Lung microvascular endothelial cell (primary cell): ENCODE results near the gene LIN28B. TPM values are rescaled to one million over a fixed set of nuclear protein-coding genes. Genes with fewer than 3 reads are reported as not detected.
"Not testable (repeated sequence)": the region's sequence is repeated elsewhere in the genome, so short reads cannot be mapped to it uniquely, and the experiment has no call there.

Source experiments
- DNase-seq, 2 donors: peaks; one replicate each; pipeline versions ENCODE4 v3.0.0 to v3.0.0-alpha.2; 2010; ENCODE audit warnings: low read depth in 2 of 2
- total RNA-seq: library from RNA; depleted of rRNA; stranded (reverse); fragments of >200 nt; gene quantifications from 2 replicates; pipeline ENCODE4 v1.2.1, GENCODE V29; 2014

LIN28B gene
- total RNA-seq, 1 donor from 2014 or later: not detected

DNA sequence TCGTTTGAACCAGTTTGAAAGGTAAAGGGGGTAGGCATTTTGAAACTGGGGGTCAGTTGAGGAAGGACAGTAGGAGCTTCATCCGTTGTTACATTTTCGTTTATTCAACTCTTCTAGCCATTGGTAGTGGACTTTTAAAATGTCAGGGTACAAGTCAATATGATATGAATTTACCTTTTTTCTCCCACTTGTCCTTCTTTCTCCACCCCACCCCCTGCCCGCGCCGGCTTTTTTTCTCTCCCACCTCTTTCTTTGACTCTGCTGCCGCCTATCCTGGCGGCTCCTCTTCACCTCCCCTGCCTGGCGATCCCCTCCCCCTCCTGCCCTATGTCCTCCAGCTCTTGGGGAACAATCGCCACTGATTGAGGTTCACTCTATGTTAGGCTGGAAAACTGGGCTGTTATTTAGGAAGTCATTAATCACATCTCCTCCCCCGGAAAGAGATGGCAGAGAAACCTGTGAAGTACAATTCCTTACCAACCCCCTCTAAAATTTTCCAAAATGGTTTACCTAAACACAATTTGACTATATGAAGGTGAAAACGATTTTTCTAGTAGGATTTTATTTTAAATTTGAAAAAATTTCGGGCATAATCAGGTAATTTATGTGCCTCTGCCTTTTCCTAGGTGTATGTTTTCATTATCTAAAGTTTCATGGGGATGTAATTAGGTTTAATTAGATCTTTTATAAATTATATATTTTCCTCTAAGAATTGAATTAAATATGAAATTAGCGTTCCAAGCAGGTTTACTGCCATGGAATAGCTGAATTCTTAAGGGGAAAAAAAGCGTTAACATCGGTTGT lies 778 bp upstream of the LIN28B start:
- no peak for DNase-seq

DNA sequence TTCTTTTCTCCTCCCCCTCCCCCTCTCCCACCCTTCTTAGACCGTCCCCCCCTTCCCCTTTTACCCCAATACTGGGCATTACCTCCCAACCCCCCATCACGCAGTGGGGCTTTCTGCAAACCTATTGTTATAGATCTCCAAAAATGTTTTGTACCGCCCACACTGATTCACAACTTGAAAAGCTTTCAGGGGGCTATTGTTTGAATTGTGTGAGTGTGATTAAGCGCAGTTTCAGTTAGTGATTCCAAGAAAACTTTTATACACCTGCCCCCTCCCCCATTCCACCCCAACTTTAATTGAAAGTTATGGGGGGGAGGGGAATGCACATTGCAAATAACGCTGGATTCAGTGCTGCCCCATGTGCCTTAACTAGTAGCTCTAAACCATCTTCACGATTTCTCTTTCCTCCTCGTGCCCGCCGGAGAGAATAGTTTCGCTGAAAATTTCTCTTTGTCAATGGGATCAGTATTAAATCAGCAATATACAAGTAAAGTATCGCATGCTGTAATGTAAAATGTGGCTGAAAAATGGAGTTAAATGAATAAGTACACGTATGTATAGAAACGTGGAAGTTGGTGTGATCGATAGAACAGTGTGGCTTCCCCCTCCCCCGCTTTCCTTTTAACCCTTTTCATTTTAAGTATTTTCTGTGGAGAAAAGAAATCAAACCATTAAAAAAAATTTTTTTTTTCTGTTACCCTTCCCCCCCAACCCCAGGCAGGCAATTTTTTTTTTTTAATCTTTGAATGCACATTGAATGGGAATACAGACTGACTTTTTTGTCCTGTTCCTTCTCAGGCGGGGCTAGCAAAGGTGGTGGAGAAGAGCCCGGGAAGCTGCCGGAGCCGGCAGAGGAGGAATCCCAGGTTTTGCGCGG lies 632 bp downstream of the LIN28B start:
- no peak for DNase-seq

DNA sequence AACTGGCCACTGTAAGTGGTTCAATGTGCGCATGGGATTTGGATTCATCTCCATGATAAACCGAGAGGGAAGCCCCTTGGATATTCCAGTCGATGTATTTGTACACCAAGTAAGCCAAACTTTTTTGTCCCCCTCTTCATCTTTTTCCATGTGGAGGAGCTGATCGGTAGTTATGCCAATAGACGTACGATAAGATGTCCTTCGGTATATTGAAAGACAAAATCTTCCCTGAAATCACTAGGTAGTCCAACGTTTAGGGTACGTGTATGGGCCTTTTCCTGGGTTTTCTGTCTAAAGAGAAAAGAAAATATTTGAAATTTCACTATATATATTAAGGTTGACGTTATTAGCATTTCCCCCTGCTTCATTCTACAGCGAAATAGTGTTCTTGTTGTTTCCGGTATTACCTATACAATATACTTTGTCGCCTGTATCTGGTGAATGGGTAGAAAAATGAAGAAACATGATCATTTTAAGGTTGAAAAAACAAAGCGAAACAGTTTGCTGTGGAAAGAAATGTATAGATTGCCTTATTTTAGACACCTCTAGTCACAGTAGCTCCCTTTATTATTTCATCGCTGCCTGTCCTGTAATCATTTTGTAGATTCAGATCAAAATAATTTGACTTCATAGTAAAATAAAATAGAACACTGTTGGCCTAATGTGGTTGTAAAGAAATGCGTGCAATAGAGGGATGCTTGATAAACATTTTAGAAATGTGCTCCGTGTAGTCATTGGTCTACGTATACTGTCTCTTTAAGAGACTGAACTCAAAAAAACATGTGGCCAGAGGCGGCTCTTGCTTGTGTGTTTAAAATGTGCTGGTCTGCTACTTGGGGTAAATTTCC lies 1.5 kb downstream of the LIN28B start:
- DNase-seq: no peak

DNA sequence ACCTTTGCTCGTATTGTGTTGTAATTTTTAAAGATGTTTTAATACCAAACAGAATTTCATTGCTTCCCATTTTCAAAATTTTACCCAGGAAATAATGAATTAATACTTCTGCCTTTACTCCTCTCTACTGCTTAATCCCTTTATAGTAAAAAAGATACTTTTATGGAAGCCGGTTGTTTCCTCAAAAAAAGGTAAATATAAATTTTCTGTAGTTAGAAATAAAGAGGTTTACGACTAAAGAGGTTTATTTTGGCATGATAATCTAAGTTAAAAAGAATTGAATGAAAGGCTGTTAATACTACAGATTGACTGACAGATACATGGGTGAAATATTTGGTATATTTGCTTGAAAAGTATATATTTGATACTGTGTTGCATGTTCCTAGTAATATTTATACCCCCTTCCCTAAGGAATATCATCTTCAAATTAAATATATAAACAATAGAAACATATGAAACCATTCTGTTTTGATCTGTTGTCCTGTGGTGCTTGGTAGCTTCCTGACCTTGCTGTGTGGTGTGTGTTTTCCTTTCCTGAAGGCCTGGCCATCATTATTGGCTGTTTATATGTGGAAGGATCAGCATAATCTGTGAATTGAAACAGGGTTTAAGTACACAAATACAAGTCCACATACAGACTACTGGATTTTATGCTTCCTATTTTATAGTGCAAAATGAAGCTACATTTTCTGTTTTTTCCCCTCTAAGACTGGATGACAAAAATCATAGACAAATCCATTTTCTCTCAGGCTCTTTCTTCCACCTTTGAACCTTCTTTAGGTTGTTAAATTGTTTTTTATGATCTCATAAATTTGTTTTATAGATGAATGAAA lies 2.3 kb downstream of the LIN28B start:
- no peak for DNase-seq

DNA sequence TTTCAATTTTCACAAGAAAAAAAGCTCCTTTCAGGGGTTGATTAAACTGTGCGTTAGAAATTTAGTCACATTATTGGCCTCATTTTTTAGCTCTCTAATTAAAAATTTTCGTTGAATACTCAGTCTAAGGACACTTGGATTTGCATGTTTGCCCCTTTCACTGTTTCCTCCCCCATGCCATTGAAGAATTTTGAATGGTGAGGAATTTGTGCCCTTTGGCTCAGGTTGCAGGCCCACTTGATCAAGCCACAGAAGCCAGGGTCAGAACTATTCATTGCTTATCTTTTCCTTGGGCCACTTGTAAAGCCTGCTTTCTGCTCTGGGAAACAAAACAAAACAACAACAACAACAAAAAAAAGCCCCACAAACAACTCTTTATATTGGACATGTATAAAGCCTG lies 12.2 kb downstream of the LIN28B start:
- DNase-seq: no peak

DNA sequence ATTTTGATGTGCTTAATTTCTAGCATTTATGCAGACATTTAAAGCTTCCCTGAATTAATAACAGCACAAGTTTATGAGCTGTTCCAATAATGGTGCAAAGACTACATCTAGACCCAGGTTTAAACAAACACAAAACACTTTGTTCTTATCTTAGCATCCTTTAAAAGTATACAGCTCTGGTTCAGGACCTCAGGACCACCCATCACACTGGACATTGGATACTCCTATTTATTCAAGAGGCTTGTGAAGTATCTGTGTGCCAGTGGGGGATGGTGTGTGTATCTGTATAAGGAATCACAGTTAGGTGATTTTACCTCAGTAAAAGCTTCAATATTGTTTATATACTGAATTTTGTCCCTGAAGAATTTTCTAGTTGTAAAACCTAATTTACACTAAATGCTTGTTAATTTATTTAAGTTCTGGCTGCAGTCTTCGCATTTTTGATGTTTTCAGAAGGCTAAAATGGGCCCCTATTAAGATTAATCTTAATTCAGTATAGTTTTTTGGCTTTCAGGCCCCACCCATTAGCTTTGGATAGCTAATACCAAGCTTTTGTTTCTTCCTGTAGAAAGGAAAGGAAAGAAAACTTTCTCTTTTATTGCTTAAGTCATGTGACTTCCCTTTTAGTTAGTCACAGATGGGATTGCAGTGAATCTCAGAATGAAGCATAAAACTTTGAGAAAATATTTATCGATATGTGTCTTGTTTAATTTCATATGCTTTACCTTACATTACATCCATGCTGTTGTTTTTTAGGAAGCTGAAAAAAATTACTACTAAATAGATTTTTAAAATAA lies 13.1 kb downstream of the LIN28B start:
- no peak for DNase-seq

DNA sequence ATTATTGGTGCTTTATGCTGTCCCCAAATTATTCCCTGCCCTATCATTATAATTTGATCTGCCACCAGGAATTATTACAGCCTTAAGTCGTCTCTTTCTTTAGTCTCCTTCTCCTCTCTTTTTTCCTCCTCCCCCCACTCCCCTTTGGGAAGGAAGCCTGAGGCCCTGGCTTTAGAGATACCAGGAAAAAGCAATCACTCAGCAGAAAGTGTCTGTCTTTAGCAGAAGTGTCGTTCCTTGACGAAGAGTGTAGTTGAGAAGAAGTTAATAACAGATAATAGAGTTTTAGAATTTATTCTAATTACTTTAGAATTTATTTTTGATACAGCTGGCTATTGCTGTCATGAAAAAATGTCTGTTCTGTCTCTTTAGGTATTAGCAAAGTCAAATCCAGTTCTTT lies 16.5 kb downstream of the LIN28B start:
- no peak for DNase-seq

DNA sequence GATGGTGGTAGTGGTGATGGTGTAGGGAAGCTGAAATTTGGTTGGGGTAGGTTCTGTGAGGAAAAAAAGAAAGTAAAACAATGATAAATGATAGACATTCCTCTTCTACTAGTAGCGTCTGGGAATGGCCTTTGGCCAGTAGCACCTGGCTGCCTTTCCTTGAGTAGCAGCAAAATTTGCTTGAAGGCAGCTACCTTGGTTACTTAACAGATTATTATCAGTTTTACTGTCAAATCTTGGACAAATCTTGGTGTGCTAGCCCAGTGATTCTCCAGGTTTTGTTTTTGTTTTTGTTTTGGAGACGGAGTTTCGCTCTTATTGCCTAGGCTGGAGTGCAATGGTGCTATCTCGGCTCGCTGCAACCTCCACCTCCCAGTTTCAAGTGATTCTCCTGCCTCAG lies 26.4 kb downstream of the LIN28B start:
- DNase-seq: no peak

DNA sequence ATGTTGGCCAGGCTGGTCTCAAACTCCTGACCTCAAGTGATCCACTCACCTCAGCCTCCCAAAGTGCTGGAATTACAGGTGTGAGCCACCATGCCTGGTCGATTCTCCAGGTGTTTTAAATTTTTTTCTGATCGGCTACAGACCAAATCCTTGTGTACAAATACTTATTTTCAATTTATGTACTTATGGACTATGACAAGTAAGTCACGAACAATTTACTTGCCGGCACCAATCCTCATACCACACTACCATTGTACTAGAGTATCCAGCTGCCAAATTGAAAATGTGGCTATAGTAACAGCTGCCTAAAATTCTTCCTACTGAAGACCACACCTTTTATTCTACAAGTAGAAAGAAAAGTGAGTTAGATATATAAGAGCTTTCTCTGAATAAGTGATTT lies 26.9 kb downstream of the LIN28B start:
- no peak for DNase-seq

DNA sequence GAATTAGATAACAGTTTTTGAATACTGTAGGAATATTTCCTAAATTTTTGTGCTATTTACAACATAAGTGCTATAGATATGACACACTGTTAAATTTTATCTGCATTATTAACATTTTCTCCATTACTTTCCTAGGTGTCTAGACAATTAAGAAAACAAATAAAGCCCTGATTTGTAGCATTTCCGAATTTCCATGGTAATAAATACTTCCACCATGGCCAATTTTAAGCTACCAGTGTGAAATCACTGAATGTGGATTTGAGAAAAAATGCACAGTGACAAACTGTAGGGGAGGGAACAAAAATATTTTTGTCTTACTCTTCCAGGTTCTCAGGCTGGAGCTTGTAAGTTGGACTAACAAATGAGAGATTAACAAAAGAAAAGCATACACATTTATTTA lies 27.9 kb downstream of the LIN28B start:
- DNase-seq: no peak

DNA sequence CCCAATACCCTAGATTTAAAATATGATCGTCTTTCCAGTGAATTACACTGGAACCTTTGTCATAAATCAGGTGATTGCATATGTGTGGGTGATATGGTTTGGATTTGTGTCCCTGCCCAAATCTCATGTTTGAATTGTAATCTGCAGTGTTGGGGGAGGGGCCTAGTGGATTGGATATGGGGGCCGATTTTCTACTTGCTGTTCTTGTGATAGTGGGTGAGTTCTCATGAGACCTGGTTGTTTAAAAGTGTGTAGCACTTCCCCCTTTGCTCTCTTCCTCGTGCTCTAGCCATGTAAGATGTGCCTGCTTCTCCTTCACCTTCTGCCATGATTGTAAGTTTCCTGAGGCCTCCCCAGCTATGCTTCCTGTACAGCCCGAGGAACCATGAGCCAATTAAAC lies 29.0 kb downstream of the LIN28B start:
- not testable (repeated sequence) for DNase-seq

DNA sequence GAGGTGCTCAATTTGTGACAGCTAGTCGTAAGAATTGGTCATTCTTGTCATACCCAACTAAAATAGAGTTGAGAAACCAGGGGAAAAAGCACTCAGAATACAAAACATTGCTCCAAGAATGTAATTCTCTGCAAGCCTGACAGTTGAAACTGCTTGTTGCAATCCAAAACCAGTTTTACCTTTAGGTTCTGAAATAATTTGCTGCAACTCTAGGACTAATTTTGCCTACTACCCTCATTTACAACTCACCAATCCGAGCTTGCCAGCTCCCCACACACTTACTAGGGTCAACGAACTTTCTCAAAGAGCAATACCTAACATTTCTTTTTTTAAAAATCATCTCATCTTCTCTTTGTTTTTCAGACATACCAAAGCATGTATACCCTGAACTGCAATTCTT lies 29.7 kb downstream of the LIN28B start:
- no peak for DNase-seq

DNA sequence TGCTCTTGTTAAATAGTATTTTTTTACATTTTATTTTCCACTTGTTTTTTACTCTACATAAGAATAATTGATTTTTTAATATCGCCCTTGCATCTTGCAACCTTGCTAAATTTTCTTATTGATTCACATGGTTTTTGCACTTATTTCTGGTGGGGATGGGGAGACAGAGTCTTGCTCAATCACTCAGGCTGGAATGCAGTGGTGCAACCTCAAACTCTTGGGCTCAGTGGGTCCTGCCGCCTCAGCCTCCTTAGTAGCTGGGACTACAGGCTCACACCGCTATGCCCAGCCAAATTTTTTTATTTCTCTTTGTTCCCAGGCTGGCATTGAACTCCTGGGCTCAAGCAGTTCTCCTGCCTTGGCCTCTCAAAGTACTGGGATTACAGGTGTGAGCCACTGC lies 30.3 kb downstream of the LIN28B start:
- no peak for DNase-seq

DNA sequence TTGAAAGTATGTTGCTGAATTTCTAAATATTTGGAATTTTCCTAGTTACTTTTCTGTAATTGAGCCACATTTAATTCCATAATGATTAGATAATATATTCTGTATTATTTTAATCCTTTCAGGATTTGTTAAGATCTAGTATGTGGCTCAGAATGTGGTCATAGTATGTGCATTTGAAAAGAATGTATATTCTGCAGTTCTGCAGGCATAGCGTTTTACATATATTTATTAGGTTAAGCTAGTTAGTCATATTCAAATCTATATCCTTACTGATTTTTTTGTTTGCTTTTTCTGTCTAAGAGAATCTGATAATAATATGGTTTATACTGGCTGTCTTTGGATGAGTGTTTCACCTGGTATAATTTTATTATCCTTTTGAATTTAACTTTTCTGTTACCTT lies 33.2 kb downstream of the LIN28B start:
- no peak for DNase-seq

DNA sequence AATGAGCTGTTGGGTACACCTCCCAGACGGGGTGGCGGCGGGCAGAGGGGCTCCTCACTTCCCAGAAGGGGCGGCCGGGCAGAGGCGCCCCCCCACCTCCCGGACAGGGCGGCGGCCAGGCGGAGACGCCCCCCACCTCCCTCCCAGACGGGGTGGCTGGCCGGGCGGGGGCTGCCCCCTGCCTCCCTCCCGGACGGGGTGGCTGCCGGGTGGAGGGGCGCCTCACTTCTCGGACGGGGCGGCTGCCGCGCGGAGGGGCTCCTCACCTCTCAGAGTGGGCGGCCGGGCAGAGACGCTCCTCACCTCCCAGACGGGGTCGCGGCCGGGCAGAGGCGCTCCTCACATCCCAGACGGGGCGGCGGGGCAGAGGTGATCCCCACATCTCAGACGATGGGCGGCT lies 34.2 kb downstream of the LIN28B start:
- not testable (repeated sequence) for DNase-seq

DNA sequence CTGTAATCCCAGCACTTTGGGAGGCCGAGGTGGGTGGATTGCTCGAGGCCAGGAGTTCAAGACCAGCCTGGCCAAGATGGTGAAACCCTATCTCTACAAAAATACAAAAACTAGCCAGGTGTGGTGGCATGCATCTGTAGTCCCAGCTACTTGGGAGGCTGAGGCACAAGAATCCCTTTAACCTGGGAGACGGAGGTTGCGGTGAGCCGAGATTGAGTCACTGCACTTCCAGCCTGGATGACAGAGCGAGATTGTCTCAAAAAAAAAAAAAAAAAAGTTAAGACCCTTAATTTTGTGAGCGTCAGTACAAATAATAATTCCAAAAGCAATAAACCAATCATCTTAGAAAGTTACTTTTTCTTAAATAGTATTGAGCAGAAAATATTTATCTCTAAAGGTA lies 36.7 kb downstream of the LIN28B start:
- not testable (repeated sequence) for DNase-seq

DNA sequence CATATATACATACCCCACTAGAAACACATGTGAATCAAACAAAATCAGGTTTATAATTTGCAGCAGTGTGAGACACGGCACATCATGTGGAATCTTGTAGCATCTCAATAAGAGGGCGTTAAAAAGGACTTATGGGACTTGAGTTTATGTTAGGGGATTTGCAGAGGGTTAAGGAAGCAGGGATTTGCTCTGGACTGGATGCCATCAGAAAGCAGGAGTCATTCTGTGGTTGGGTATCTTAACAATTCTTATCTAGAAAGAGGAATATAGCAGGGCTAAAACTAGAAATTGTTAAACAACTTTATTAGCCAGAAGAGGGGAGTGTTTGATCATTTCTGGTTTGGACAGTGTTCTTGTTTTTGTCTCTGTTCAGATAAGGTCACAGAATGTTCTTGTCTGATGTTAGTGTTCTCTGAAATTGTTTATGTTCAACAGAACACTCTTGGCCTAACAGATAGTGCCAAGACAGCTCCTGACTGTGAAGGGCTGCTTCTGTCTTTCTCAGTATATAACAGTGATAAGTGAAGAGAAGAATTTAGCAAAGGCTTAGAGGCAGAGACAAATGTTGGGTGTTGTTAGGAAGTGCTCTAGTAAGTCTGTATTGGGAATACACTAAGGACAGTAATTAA lies 39.2 kb downstream of the LIN28B start:
- peak; percentile 23 to 28 for DNase-seq

DNA sequence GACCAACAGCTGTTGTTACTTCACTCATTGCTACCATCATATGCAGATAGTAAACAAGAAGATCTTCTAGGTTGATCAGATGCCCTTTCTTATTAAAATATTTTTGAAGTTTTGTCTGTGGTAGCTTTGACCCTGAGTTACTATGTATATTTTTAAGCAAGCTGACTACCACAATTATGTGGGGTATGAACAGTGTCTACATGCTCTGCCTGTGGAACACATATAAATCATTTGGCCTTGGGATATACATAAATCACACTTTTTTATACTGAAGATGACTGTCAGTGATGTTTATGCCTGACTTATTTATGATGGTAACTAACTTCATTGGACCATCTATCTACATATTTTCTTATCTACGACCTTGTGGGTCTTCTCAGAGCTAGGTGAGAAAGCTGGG lies 44.2 kb downstream of the LIN28B start:
- DNase-seq: no peak

DNA sequence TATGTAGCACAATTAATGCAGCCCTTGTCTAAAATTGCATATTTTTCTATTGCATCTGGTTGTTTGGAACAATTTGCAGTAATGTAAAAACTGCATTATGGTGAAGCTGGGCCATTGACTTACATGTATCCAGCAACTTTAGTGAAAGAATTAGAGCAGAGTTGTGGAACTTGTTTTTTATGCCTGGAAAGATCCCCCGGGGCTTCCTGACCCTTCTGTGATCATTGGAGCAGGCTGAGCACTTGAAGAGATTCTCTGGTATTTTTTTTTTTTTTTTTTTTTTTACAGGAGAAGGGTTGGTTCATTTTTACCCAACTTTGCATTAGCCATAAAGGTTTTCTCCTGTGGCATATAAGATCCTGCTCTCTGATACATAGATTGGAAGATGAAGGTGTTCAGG lies 45.0 kb downstream of the LIN28B start:
- no peak for DNase-seq

DNA sequence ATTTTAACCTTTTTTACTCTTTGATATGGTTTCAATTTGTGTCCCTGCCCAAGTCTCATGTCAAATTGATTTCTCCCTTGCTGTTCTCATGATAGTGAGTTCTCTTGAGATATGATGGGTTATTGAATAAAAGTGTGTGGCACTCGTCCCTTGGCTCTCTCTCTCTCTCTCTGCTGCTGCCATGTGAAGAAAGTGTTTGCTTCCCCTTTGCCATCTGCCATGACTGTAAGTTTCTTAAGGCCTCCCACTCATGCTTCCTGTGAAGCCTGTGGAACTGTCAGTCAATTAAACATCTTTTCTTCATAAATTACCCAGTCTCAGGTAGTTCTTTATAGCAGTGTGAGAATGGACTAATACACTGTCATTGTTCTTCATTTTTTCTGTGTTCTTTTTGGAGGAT lies 48.5 kb downstream of the LIN28B start:
- DNase-seq: no peak
